H9 (cell line): Measurements from ENCODE around the gene ZNF213. TPM values are rescaled to one million over a fixed set of nuclear protein-coding genes. Genes with fewer than 3 reads are reported as not detected.

Source experiments
- DNase-seq: peaks from one replicate; pipeline ENCODE4 v3.0.0-alpha.2; 2017
- H2AFZ ChIP-seq: one replicate; pipeline ENCODE4 v1.6.1; 2013; ENCODE audit warnings: mild to moderate bottlenecking, low read length, control low read depth, moderate library complexity
- H2AK5ac ChIP-seq: 2 replicates; pipeline ENCODE4 v1.6.1; 2013; ENCODE audit warnings: low read length, control low read depth, mixed read lengths; ENCODE audit not compliant: insufficient read length
- H2BK120ac ChIP-seq: one replicate; pipeline ENCODE4 v1.6.1; 2013; ENCODE audit warnings: low read depth, mild to moderate bottlenecking, low read length, control low read depth, inconsistent platforms; ENCODE audit not compliant: poor library complexity, severe bottlenecking
- H2BK12ac ChIP-seq: 2 replicates; pipeline ENCODE4 v1.6.1; 2013; ENCODE audit warnings: low read length, control low read depth, mixed read lengths, low read depth; ENCODE audit not compliant: insufficient read length
- H2BK15ac ChIP-seq: 2 replicates; pipeline ENCODE4 v1.6.1; 2013; ENCODE audit warnings: low read depth, low read length, control low read depth
- H2BK20ac ChIP-seq: one replicate; pipeline ENCODE4 v1.6.1; 2013; ENCODE audit warnings: low read depth, mild to moderate bottlenecking, low read length, control low read depth, inconsistent platforms; ENCODE audit not compliant: poor library complexity, severe bottlenecking
- H2BK5ac ChIP-seq: 2 replicates; pipeline ENCODE4 v1.6.1; 2013; ENCODE audit warnings: low read length, control low read depth, mixed read lengths; ENCODE audit not compliant: insufficient read length
- H3K14ac ChIP-seq: 2 replicates; pipeline ENCODE4 v1.6.1; 2013; ENCODE audit warnings: low read length, control low read depth; ENCODE audit not compliant: insufficient read depth
- H3K18ac ChIP-seq: 2 replicates; pipeline ENCODE4 v1.6.1; 2013; ENCODE audit warnings: low read depth, mild to moderate bottlenecking, mixed read lengths, low read length, control low read depth; ENCODE audit not compliant: insufficient read length
- H3K23ac ChIP-seq: 2 replicates; pipeline ENCODE4 v1.6.1; 2013; ENCODE audit warnings: low read length, control low read depth, mixed read lengths, low read depth; ENCODE audit not compliant: insufficient read length
- H3K23me2 ChIP-seq: 2 replicates; pipeline ENCODE4 v1.6.1; 2013; ENCODE audit warnings: low read depth, mild to moderate bottlenecking, mixed read lengths, low read length, control low read depth; ENCODE audit not compliant: insufficient read length, poor library complexity, severe bottlenecking
- H3K27ac ChIP-seq: 2 replicates; pipeline ENCODE4 v1.5.1; 2013; ENCODE audit warnings: low read length, control low read depth, mixed read lengths, low read depth; ENCODE audit not compliant: insufficient read length
- H3K27me3 ChIP-seq: 2 replicates; pipeline ENCODE4 v1.6.1; 2013; ENCODE audit warnings: low read length, control low read depth, inconsistent platforms; ENCODE audit not compliant: insufficient read depth
- H3K4ac ChIP-seq: 2 replicates; pipeline ENCODE4 v1.6.1; 2013; ENCODE audit warnings: low read depth, mild to moderate bottlenecking, control low read depth, inconsistent platforms, low read length, moderate library complexity
- H3K4me1 ChIP-seq: 2 replicates; pipeline ENCODE4 v1.6.1; 2013; ENCODE audit warnings: low read length, control low read depth, inconsistent platforms; ENCODE audit not compliant: insufficient read depth
- H3K4me2 ChIP-seq: 2 replicates; pipeline ENCODE4 v1.6.1; 2013; ENCODE audit warnings: low read length, control low read depth, mixed read lengths; ENCODE audit not compliant: insufficient read length, insufficient read depth
- H3K56ac ChIP-seq: 2 replicates; pipeline ENCODE4 v1.6.1; 2013; ENCODE audit warnings: low read depth, mild to moderate bottlenecking, mixed read lengths, low read length, control low read depth; ENCODE audit not compliant: insufficient read length
- H3K79me1 ChIP-seq: 2 replicates; pipeline ENCODE4 v1.6.1; 2013; ENCODE audit warnings: low read depth, mild to moderate bottlenecking, moderate library complexity, low read length, control low read depth, inconsistent platforms; ENCODE audit not compliant: insufficient read depth, poor library complexity, severe bottlenecking
- H3K79me2 ChIP-seq: 2 replicates; pipeline ENCODE4 v1.6.1; 2013; ENCODE audit warnings: low read length, control low read depth, inconsistent platforms; ENCODE audit not compliant: insufficient read depth
- H3K9ac ChIP-seq: 2 replicates; pipeline ENCODE4 v1.6.1; 2013; ENCODE audit warnings: low read length, control low read depth, mixed read lengths; ENCODE audit not compliant: insufficient read length; ENCODE audit errors: extremely low read depth
- H3K9me3 ChIP-seq: one replicate; pipeline ENCODE4 v1.6.1; 2013; ENCODE audit warnings: low read depth, low read length, inconsistent platforms; ENCODE audit not compliant: control insufficient read depth
- H3T11ph ChIP-seq: one replicate; pipeline ENCODE4 v1.6.1; 2013; ENCODE audit warnings: mild to moderate bottlenecking, low read length, control low read depth, inconsistent platforms
- H4K20me1 ChIP-seq: one replicate; pipeline ENCODE4 v1.6.1; 2013; ENCODE audit not compliant: control insufficient read depth, insufficient read length, insufficient read depth
- H4K5ac ChIP-seq: 2 replicates; pipeline ENCODE4 v1.6.1; 2013; ENCODE audit warnings: low read depth, mild to moderate bottlenecking, mixed read lengths, low read length, control low read depth; ENCODE audit not compliant: insufficient read length
- H4K8ac ChIP-seq: replicated peaks from 2 replicates; pipeline ENCODE4 v1.6.1; 2013; ENCODE audit warnings: low read length, control low read depth, mixed read lengths, low read depth; ENCODE audit not compliant: insufficient read length
- H4K91ac ChIP-seq: 2 replicates; pipeline ENCODE4 v1.6.1; 2013; ENCODE audit warnings: low read depth, mild to moderate bottlenecking, moderate library complexity, mixed read lengths, low read length, control low read depth; ENCODE audit not compliant: insufficient read length
- H3K27ac Mint-ChIP-seq, 3 experiments: 2 replicates in 2 of 3; 3 replicates in 1 of 3; pipeline ENCODE4 v1.8.0; 2020 to 2021; ENCODE audit warnings: mixed read lengths in 3 of 3, mild to moderate bottlenecking in 1 of 3, moderate library complexity in 1 of 3
- H3K27me3 Mint-ChIP-seq: 2 replicates; pipeline ENCODE4 v1.8.0; 2021; ENCODE audit warnings: low read depth, mild to moderate bottlenecking, moderate library complexity, mixed read lengths
- H3K36me3 Mint-ChIP-seq, 3 experiments: 2 replicates in 2 of 3; 3 replicates in 1 of 3; pipeline ENCODE4 v1.8.0; 2020 to 2021; ENCODE audit warnings: low read depth in 3 of 3, mixed read lengths in 3 of 3; ENCODE audit not compliant: insufficient read depth in 1 of 3
- H3K4me1 Mint-ChIP-seq, 2 experiments: 2 replicates each; pipeline ENCODE4 v1.8.0; 2020; ENCODE audit warnings: mixed read lengths in 2 of 2
- H3K4me3 Mint-ChIP-seq, 2 experiments: 2 replicates in 1 of 2; 3 replicates in 1 of 2; pipeline ENCODE4 v1.8.0; 2020 to 2021; ENCODE audit warnings: mild to moderate bottlenecking in 2 of 2, mixed read lengths in 2 of 2, moderate library complexity in 1 of 2
- H3K9me3 Mint-ChIP-seq, 2 experiments: 2 replicates in 1 of 2; 3 replicates in 1 of 2; pipeline ENCODE4 v1.8.0; 2020; ENCODE audit warnings: mild to moderate bottlenecking in 2 of 2, mixed read lengths in 2 of 2, moderate library complexity in 1 of 2
- WGBS: extraction: QIAGEN DNeasy Blood & Tissue Kit; methylation state at CpG from one replicate; pipeline ENCODE4 v1.1.7; 2013; ENCODE audit warnings: missing lambda C conversion rate, low lambda C conversion rate, mixed read lengths; ENCODE audit not compliant: insufficient read length; ENCODE audit errors: extremely low coverage; 5-methylcytosine and 5-hydroxymethylcytosine counted together
- total RNA-seq: library from RNA; stranded (reverse); gene quantifications from 2 replicates; pipeline ENCODE4 v1.2.1, GENCODE V29; 2021
- TF ChIP-seq, protein P1 (sequence below): fragments of 200-600 bp; sonication (generic); conservative IDR thresholded peaks from 3 replicates; pipeline ENCODE4 v1.8.0; 2021; ENCODE audit warnings: antibody characterized with exemption, mild to moderate bottlenecking

The ZNF213 gene
- total RNA-seq, 1 experiment from 2014 or later: 6.4 TPM

DNA sequence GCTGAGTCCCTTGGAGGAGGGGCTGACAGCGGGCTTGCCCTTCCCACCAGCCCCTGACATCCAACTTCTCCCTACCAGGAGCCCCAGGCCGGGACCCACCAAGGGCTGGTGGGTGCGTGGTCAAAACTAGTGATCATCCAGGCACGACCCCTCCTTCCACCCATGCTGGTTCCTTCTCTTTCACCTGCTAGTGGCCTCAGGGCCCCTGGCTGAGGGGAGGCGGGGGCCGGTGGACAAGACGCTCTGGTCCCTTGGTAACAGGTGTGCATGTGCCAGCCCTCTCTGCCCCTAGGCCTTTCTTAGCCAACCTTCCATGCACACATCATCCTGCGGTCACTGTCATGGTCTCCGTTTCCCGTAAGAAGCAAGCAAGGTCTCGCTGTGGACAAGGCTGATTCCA lies 8.4 kb downstream of the ZNF213 start:
- H4K20me1 ChIP-seq: no peaks in the 10 kb centered on the region
- no peak overlapping the region for H3K23ac ChIP-seq
- Mint-ChIP-seq H3K36me3 (peaks cover 7 to 20% (median 15%) of the 10 kb centered on the region in 3 experiments; a peak in 5 of 7 replicates), H3K9me3 (no peaks in the 10 kb centered on the region), H3K4me1 (0 out of 4 replicates have a peak, but pooled peaks cover 0 to 2% of the 10 kb centered on the region in 2 experiments), H3K27ac (no peak overlapping the region), H3K4me3 (no peak overlapping the region), H3K27me3 (peaks cover 21% of the 10 kb centered on the region)
- H3K27me3 ChIP-seq: no peaks in the 10 kb centered on the region
- H2AFZ ChIP-seq: no peak overlapping the region
- H2BK12ac ChIP-seq: no peak overlapping the region
- no peaks in the 10 kb centered on the region for H3K23me2 ChIP-seq
- no peak overlapping the region for H3K4ac ChIP-seq
- H3T11ph ChIP-seq: no peak overlapping the region
- DNase-seq: no peak
- H3K27ac ChIP-seq: no peak overlapping the region
- no peak overlapping the region for H3K14ac ChIP-seq
- H4K8ac ChIP-seq: no peak overlapping the region
- no CpG with 5 or more reads among the region's 11 CpGs for WGBS
- no peaks in the 10 kb centered on the region for H3K9me3 ChIP-seq
- TF ChIP-seq, protein P1, sequence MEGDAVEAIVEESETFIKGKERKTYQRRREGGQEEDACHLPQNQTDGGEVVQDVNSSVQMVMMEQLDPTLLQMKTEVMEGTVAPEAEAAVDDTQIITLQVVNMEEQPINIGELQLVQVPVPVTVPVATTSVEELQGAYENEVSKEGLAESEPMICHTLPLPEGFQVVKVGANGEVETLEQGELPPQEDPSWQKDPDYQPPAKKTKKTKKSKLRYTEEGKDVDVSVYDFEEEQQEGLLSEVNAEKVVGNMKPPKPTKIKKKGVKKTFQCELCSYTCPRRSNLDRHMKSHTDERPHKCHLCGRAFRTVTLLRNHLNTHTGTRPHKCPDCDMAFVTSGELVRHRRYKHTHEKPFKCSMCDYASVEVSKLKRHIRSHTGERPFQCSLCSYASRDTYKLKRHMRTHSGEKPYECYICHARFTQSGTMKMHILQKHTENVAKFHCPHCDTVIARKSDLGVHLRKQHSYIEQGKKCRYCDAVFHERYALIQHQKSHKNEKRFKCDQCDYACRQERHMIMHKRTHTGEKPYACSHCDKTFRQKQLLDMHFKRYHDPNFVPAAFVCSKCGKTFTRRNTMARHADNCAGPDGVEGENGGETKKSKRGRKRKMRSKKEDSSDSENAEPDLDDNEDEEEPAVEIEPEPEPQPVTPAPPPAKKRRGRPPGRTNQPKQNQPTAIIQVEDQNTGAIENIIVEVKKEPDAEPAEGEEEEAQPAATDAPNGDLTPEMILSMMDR: no peak
- H2BK20ac ChIP-seq: no peak overlapping the region
- no peak overlapping the region for H3K4me2 ChIP-seq
- H4K5ac ChIP-seq: no peak overlapping the region
- H3K79me1 ChIP-seq: no peaks in the 10 kb centered on the region
- H2BK5ac ChIP-seq: no peak overlapping the region
- no peak overlapping the region for H2BK15ac ChIP-seq
- H3K9ac ChIP-seq: no peak overlapping the region
- no peak overlapping the region for H3K56ac ChIP-seq
- H3K18ac ChIP-seq: no peak overlapping the region
- H2BK120ac ChIP-seq: no peak overlapping the region
- no peaks in the 10 kb centered on the region for H3K4me1 ChIP-seq
- no peak overlapping the region for H2AK5ac ChIP-seq
- H3K79me2 ChIP-seq: no peaks in the 10 kb centered on the region
- no peak overlapping the region for H4K91ac ChIP-seq
